ENCODE results near the gene RABGAP1L.
"Not testable (repeated sequence)": the region's sequence is repeated elsewhere in the genome, so short reads cannot be mapped to it uniquely, and the experiment has no call there.

RABGAP1L gene

GRCh38 chr1:174309490-174309889, 150.2 kb downstream of the RABGAP1L start:
- no peak for DNase-seq

- DNase-seq: no peak
Observed at GRCh38 chr1:174314433-174314832, 155.1 kb downstream of the RABGAP1L start.

- no peak for DNase-seq
Observed at GRCh38 chr1:174315239-174315638, 155.9 kb downstream of the RABGAP1L start.

DNA sequence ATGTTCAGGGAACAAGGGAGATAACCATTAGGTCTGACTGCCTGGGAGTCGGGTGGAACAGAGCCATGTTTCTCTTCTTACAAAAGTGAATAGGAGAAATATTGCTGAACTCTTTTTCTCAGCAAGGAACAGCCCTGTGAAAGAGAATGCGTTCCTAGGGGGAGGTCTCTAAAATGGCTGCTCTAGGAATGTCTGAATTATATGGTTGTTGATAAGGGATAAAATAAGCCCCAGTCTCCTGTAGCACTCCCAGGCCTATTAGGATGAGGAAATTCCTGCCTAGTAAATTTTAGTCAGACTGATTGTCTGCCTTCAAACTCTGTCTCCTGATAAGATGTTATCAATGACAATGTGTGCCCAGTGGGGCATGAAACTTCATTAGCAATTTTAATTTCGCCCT, 161.6 kb downstream of the RABGAP1L start:
- DNase-seq: not testable (repeated sequence)

- no peak for DNase-seq
Observed at GRCh38 chr1:174322202-174322862, 163.0 kb downstream of the RABGAP1L start.

DNA sequence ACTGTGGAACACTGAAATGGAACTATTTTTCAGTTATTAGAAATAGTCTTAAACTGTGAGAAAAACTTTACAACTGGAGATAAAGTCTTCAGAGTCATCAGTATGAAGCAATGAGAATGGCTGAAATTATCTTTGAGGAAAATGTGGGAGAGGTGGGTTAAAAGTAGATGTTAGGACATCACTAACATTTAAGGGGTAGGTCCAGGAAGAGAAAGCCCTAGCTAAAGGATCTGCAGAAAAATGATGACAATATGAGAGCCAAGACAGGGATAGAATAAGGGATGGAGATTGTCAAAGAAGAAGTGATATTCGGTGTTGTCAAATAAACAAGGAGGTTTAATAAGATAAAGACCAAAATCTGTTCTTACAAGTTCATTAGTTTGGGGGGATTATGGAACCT, 165.2 kb downstream of the RABGAP1L start:
- no peak for DNase-seq

GRCh38 chr1:174324939-174325338, 165.6 kb downstream of the RABGAP1L start:
- no peak for DNase-seq

DNA sequence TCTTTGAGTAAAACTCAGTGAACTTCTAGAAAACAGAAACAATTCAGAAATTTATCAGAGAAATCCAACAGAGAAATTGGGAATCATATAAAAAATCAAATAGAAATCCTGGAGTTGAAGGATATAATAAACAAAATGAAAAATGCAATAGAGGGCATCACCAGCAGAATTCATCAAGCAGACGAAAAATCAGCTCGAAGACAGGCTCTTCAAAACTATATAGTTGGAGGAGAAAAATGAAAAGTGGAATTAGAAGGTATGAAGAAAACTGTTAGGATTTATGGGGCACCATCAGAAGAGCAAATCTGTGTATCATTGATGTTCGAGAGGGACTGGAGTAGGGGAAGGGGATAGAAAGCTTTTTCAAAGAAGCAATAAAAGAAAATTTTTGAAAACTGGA, 167.0 kb downstream of the RABGAP1L start:
- no peak for DNase-seq

DNA sequence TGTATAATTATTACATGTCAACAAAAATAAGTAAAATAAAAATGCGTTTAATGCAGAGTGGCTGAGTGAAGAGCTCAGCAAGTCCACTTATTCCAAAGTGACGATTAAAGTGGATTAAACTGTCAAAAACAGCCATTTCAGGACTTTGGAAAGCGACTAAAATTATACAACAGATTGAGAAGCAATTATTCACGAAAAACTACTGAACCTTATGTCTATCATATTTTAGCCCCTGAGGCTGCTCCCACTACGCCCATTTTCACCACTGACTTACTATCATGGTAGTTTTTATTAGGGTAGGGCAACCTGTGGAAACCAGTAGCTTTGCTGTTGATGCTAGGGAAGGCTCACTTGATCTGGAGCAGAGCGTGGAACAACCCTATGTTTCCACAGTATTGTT, 174.1 kb downstream of the RABGAP1L start:
- no peak for DNase-seq

DNA sequence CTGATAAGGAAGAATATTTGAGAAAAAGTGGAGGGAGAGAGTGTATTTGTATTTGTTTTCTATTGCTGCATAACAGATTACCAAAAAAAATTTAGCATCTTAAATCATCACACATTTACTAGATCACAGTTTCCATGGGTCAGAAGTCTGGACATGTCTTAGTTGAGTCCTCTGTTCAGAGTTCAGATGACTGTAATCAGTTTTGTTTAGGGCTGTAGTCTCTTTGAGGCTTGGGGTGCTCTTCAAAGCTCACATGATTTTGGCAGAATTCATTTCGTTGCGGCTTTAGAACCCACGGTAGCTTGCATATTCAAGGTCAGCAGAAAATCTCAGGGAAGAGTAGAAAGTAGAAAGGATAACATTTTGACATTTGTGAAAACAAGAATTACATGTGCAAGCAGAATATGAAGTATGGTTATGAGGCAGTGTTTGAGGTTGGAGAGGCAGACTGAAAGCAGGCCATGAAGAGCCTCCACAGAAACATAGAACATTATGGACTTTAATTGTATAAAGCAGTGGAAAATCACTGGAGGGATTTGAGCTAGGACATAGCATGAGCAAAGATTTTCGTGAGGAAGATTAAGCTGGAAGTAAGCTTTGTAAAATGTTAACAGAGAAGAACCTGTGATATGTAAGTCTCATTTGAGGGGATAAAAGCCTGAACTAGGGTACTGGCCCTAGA, 177.8 kb downstream of the RABGAP1L start:
- no peak for DNase-seq

DNA sequence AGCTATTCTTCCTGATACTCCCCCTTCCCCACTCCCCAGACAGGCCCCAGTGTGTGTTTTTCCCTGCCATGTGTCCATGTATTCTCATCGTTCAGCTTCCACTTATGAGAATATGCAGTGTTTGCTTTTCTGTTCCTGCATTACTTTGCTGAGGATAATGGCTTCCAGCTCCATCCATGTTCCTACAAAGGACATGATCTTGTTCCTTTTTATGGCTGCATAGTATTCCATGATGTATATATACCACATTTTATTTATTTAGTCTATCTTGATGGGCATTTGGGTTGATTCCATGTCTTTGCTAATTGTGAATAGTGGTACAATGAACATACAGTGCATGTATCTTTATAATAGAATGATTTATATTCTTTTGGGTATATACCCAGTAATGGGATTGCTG, 181.1 kb downstream of the RABGAP1L start:
- DNase-seq: not testable (repeated sequence)

- DNase-seq: no peak
Observed at GRCh38 chr1:174344162-174344561, 184.8 kb downstream of the RABGAP1L start.

GRCh38 chr1:174352117-174352516, 192.8 kb downstream of the RABGAP1L start:
- no peak for DNase-seq

- DNase-seq: peak; percentile 6
Observed at GRCh38 chr1:174352883-174353608, 193.7 kb downstream of the RABGAP1L start.

GRCh38 chr1:174358344-174358743, 199.0 kb downstream of the RABGAP1L start:
- DNase-seq: peak; percentile 13

DNA sequence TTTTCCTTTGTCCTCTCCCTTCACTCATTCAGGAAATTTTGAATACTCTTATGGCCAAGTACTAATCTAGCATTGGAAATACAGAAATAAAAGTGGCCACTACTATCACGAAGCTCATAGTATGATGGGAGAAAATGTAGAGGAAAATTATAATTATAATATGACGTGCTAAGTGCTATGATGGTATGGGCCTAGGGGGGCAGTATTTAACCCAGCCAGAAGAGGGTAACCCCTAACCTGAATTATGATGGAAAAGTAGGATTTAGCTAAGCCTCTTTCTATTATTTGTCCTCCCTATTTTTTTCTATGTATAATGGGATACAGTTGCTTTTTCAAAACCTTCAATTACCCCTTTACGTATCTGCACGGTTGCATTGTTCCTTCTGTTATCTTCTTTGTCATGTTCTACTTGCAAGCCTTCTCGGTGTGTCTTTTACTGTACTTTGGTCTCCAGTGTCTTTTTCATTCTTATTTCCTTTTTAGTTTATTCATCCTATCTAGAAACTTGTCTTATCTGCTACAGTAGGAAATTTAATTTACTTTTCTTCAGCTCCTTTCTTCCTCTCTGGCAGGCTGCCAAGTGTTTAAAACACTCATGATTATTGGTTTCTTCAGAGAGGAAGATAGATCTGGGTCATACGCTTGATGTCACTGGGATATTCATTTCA, 199.6 kb downstream of the RABGAP1L start:
- peak; percentile 35 for DNase-seq

DNA sequence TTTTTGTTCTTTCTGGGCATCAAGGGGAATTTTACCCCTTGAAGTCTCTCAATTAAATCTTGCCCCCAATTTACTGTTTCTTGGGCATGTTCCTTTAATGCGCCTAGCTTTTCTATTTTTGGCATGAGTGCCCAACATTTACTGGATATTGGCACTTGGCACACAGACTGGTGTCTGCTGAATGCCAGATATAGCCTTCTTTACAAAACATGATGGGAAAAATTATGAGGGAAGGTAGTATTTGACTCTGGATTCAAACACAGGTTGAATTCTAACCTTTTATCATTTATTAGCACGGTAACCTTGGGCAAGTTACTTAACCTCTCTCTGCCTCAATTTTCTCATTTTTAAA, 200.1 kb downstream of the RABGAP1L start:
- DNase-seq: peak; percentile 35

DNA sequence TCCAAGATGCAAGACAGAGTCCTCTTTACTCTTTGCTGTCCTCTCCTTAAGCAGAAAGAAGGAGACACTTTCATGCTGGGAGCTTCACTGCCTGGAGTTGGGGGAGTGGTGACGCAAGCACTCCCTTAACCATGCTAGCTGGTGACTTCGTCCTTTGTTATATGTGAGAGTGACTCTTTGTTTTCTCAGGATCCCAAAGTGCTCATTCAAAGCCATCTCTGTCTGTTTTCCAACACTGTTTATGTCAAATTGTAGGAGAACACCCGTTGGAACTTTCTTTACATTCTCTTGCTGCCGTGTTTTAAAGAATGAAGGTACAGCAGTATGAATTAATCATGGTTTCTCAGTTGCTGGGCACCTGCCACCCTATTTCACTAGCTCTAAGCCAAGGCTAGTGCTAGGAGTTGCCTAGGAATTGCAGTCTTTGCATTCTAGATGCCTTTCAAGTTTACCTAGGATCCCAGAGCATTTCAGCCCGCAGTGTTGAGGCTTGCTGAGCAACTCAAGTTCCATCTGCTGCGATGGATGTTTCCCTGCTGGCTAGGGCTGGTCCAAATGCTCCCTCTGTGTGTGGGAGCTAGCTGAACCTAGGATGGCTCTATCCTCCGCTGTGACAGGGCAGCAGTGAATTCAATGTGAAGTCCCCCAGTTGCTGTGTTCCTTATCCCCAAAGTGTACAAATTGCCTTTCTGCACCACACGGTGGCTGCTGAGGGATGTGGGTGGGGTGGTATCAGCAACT, 205.8 kb downstream of the RABGAP1L start:
- no peak for DNase-seq

DNA sequence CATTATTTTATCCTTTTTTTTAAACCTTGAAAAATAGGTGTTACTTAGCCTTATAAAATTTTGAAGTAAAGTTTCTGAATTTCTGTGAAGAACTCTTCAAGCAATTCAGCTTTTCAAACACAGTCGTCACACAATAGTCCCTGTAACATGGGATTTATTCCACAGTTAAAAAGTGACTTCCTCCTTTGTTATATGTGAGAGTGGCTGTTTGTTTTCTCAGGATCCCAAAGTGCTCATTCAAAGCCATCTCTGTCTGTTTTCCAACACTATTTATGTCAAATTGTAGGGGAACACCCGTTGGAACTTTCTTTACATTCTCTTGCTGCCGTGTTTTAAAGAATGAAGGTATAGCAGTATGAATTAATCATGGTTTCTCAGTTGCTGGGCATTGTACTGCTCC, 207.6 kb downstream of the RABGAP1L start:
- no peak for DNase-seq

DNA sequence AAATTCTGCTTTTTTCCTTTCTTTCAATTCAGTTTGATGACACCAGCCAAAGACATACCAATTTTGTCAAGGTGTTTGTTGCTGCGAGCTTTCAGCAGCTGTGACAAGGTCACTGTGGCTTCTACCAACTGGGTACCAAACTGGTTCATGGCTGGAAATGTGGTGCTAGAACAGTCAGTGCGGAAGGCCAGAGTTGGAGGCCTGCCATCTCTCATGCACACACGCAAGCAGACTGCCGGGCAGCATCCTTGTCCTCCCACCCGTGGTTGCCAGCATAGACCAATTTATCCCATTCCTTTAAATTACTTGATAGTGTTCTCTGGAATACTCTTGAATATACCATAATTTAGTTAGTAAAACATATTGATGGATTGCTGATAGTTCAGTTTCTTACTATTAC, 208.6 kb downstream of the RABGAP1L start:
- DNase-seq: no peak

- no peak for DNase-seq
Observed at GRCh38 chr1:174376030-174376429, 216.7 kb downstream of the RABGAP1L start.

DNA sequence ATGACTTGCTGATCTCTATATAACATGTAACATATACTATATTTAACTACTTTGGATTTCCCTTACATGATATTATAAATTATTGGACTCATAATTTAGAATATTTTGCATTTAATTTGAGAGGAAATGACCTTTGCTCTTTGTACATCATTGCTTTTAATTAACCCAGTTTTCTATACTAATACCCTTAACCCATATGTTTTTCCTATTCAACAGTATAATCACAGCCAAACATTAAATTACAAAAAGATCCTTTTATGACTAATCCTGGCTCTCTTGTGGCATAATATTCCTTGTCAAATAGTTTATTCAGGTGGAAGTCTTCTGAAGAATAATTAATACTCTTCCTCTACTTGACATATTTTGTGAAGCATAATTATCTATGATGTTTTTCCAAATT, 232.4 kb downstream of the RABGAP1L start:
- no peak for DNase-seq

GRCh38 chr1:174393885-174394284, 234.6 kb downstream of the RABGAP1L start:
- DNase-seq: no peak
